GM15510 (cell line): Measurements from ENCODE around the gene PDIK1L.

Experiments
- POLR2A ChIP-seq: IDR thresholded peaks from 3 replicates; pipeline ENCODE4 v1.6.1; 2011; ENCODE audit warnings: borderline replicate concordance; ENCODE audit not compliant: insufficient read length; ENCODE audit errors: extremely low read depth

The PDIK1L gene

DNA sequence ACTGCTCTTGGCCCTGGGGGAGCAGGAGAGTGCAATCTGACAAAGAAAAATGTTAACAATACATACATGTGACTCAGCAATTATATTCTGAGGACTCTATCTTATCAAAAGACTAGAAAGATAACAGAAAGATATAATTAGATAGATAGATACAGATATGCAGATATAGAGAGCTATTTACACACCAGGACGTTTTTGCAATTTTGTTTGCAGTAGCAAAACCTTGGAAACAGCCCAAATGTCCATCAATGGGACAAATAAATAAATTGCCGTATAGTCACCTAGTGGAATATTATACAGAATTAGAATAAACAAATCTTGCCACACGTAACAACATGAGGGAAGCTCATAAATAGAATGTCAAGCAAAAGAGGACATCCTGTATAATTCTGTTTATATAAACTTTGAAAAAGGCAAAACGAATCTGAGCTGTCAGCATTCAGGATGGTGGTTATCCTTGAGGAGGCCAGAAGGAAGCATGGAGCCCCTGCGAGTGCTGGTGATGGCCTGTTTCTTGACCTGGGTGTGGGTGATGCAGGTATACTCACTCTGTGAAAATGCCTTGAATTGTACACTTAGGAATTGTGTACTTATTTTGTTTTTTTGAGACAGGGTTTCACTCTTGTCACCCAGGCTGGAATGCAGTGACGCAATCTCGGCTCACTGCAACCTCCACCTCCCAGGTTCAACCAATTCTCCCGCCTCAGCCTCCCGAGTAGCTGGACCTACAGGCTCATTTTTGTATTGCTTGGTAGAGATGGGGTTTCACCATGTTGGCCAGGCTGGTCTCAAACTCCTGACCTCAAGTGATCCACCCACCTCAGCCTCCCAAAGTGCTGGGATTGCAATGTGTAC, 31.4 kb upstream of the PDIK1L start:
- TF ChIP-seq POLR2A, result no peak

- TF ChIP-seq POLR2A, result no peak
These were observed 30.2 kb upstream of the PDIK1L start for GRCh38 chr1:26081267-26082019.

- TF ChIP-seq POLR2A, result no peak
These were observed 29.6 kb upstream of the PDIK1L start for GRCh38 chr1:26082020-26082350.

GRCh38 chr1:26083208-26083607, 28.4 kb upstream of the PDIK1L start:
- no peak for TF ChIP-seq POLR2A

- TF ChIP-seq POLR2A, result no peak
These were observed 27.5 kb upstream of the PDIK1L start for GRCh38 chr1:26084091-26084561.

- no peak for TF ChIP-seq POLR2A
These were observed 26.8 kb upstream of the PDIK1L start for GRCh38 chr1:26084844-26085243.

DNA sequence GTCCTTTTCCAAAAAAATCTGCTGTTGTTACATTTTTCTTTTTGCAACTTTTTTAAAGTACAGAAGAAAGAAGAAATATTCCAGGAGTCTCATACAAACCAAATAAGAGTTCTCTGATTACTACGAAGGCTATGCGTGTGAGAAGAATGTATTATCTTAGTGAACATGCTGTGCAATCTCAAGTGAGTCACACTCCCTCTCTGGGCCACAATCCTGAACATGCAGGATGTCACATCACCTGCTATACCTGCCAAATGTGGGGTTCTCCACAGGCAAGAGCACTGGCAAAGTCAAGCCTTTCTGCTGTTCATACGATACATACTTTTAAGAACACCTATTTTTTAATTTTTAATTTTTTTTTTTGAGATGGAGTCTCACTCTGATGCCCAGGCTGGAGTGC, 22.5 kb upstream of the PDIK1L start:
- no peak for TF ChIP-seq POLR2A

DNA sequence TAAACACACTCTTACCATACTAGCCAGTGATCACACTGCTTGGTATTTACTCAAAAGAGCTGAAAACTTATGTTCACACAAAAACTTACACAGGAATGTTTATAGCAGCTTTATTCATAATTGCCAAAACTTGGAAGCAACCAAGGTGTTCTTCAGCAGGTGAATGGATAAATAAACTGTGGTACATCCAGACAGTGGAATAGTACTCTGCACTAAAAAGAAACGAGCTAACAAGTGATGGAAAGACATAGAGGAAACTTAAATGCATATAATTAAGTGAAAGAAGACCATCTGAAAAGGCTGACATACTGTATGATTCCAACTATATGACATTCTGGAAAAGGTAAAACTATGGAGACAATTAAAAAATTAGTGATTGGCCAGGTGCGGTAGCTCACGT, 20.7 kb upstream of the PDIK1L start:
- no peak for TF ChIP-seq POLR2A

DNA sequence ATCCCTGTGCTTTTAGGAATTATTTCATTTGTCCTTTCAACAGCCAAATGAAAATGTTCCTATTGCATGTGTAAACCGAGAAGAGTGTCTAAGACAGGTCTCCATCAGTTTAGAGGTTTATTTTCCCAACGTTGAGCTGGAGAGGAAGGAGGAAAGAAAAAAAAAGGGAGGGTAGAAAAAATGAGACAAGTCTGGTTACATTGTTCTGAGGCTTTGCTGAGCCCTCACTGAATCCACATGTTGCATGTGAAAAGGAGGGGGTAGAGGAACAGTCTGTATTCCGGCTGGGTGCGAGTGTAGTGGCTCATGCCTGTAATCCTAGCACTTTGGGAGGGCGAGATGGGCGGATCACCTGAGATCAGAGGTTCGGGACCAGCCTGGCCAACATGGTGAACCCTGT, 19.2 kb upstream of the PDIK1L start:
- no peak for TF ChIP-seq POLR2A

DNA sequence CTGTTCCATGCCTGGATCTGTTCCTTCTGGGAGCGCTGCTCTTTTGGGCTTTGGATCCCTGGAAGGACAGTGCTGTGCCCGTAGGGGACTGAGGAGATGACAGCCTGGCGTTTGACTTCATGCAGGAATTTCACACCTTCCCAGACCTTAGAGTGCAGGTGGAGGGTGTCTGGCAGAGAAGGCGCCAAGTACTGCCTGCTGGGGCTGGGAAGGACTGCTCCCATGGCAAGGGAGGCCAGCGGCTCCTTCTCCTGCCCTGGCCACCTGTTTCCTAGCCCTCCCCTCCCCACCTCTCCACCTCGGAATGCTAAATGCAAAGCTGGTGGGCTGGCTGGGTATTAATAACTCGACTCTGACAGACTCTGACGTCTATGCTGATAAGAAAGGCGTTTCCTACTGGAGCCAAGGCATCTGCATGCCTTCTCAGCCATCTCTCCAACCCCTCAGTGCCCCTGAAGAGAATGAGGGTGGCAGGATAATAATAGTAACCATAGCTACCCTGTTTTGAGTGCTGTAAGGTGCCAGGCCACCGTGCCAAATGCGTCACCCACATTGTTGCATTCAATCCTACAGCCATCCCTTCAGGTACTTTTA, 17.5 kb upstream of the PDIK1L start:
- no peak for TF ChIP-seq POLR2A

GRCh38 chr1:26094677-26095383, 16.8 kb upstream of the PDIK1L start:
- no peak for TF ChIP-seq POLR2A

DNA sequence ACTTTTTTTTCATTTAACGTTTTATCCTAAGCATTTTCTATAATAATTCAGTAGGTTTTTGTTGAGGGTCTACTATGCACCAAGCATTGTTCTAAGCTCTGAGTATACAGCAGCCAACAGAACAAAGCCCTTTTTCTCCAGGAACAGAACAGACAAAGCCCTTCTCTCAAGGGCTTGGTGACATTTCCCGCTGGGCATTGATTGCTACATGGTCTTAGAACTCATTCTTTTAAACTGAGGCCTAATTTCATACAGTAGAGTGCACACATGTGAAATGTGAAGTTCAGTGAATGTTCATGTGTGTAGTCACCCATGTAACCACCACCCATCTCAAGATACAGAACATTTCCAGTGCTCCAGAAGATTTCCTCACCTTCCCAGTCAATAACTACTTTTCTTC, 15.2 kb upstream of the PDIK1L start:
- no peak for TF ChIP-seq POLR2A

DNA sequence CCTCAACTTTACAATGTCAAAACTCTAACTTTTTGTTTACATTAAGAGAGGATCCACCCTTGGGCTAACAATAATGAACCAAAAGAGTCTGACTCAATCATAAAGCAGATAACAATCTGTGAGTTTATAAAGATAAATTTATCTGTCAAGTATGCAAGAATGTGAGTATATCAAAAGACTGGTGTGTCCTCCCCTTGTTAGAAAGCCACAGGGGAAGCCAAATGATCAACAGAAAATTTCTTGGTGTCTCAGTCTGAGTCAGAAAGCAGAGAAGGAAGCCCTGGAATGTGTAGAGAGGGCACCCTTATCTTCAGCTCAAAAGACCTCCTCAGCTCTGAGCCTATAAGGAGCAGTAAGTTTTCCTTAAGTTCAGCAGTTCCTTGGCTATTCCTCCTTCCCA, 13.9 kb upstream of the PDIK1L start:
- TF ChIP-seq POLR2A, result no peak

GRCh38 chr1:26098602-26099001, 13.0 kb upstream of the PDIK1L start:
- no peak for TF ChIP-seq POLR2A

DNA sequence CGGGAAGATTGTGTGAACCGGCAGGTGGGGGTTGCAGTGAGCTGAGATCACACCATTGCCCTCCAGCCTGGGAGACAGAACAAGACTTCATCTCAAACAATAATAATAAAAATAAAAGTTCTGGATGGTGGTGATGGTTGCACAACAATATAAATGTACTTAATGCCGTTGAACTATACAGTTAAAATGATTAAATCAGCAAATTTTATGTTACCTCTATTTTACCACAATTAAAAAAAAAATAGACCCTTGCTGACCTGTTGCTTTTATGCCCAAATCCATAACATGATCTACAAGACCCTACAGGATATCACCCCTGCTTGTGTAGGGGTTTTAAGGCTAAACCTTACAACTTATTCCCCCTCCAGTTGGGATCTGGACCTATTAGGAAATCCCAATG, 11.8 kb upstream of the PDIK1L start:
- TF ChIP-seq POLR2A, result no peak
